Fibroblast of lung (primary cell): ENCODE data around the gene IL36B. TPM values are rescaled to one million over a fixed set of nuclear protein-coding genes. Genes with fewer than 3 reads are reported as not detected.

Experiments
- DNase-seq, 2 donors: peaks; one replicate each; pipeline versions ENCODE4 v3.0.0 to v3.0.0-alpha.2; 2010; ENCODE audit warnings: low read depth in 2 of 2
- H2AFZ ChIP-seq: 2 replicates; pipeline ENCODE4 v1.5.1; 2012; ENCODE audit warnings: low read length, control low read depth, inconsistent platforms
- H3K27ac ChIP-seq: 2 replicates; pipeline ENCODE4 v1.5.1; 2011; ENCODE audit warnings: low read length, control low read depth; ENCODE audit not compliant: insufficient read depth
- H3K27me3 ChIP-seq: 2 replicates; pipeline ENCODE4 v1.5.1; 2011; ENCODE audit warnings: mild to moderate bottlenecking, low read length; ENCODE audit not compliant: control insufficient read depth, insufficient read depth
- H3K36me3 ChIP-seq: 2 replicates; pipeline ENCODE4 v1.5.1; 2011; ENCODE audit warnings: low read length; ENCODE audit not compliant: control insufficient read depth, insufficient read depth
- H3K4me1 ChIP-seq: 2 replicates; pipeline ENCODE4 v1.5.1; 2011; ENCODE audit warnings: low read length; ENCODE audit not compliant: control insufficient read depth, insufficient read depth; ENCODE audit errors: extremely low read depth
- H3K4me2 ChIP-seq: 2 replicates; pipeline ENCODE4 v1.5.1; 2011; ENCODE audit warnings: low read length, control low read depth; ENCODE audit not compliant: insufficient read depth; ENCODE audit errors: extremely low read depth
- H3K4me3 ChIP-seq, 4 experiments: fragments of 200-600 bp in 1 of 4; sonication (generic) in 1 of 4; replicated peaks in 1 of 4; 2 replicates each; pipeline ENCODE4 v1.5.1; 2011 to 2016; ENCODE audit warnings: low read length in 4 of 4, low read depth in 3 of 4, mild to moderate bottlenecking in 3 of 4, control low read depth in 2 of 4, inconsistent platforms in 1 of 4, mixed read lengths in 1 of 4; ENCODE audit not compliant: insufficient read depth in 1 of 4; ENCODE audit errors: control extremely low read depth in 1 of 4
- H3K79me2 ChIP-seq: 2 replicates; pipeline ENCODE4 v1.5.1; 2012; ENCODE audit warnings: mild to moderate bottlenecking, low read length, inconsistent platforms; ENCODE audit not compliant: control insufficient read depth, insufficient read depth
- H3K9ac ChIP-seq: 2 replicates; pipeline ENCODE4 v1.5.1; 2011; ENCODE audit warnings: mild to moderate bottlenecking, low read length, control low read depth; ENCODE audit not compliant: insufficient read depth
- H3K9me3 ChIP-seq: 2 replicates; pipeline ENCODE4 v1.5.1; 2012; ENCODE audit warnings: low read depth, low read length; ENCODE audit not compliant: control insufficient read depth, insufficient read depth
- H4K20me1 ChIP-seq: 2 replicates; pipeline ENCODE4 v1.5.1; 2011; ENCODE audit warnings: low read length; ENCODE audit not compliant: control insufficient read depth, insufficient read depth; ENCODE audit errors: extremely low read depth
- EZH2 ChIP-seq: IDR thresholded peaks from 2 replicates; pipeline ENCODE4 v1.5.1; 2012; ENCODE audit warnings: low read length, control low read depth, mild to moderate bottlenecking; ENCODE audit errors: missing control alignments
- polyA plus RNA-seq, 2 donors: library from polyadenylated mRNA; depleted of rRNA in 1 of 2; stranded (reverse) in 1 of 2; unstranded in 1 of 2; fragments of >200 nt; gene quantifications; 2 replicates each; pipeline ENCODE4 v1.2.1, GENCODE V29; 2011 to 2012; ENCODE audit warnings: missing spikeins in 1 of 2
- total RNA-seq: library from RNA; depleted of rRNA; stranded (reverse); fragments of >200 nt; gene quantifications from 2 replicates; pipeline ENCODE4 v1.2.1, GENCODE V29; 2014
- TF ChIP-seq, protein P1 (sequence below), 2 donors: IDR thresholded peaks in 1 of 2; conservative IDR thresholded peaks in 1 of 2; 1 replicate in 1 of 2; 2 replicates in 1 of 2; pipeline ENCODE4 v1.5.1; 2011 to 2012; ENCODE audit warnings: low read length in 2 of 2, control low read depth in 1 of 2, inconsistent platforms in 1 of 2, low read depth in 1 of 2, mild to moderate bottlenecking in 1 of 2

The IL36B gene
- total and polyA plus RNA-seq, 2 donors (not counting 1 experiment from before 2014, with no cell fraction given) = not detected

DNA sequence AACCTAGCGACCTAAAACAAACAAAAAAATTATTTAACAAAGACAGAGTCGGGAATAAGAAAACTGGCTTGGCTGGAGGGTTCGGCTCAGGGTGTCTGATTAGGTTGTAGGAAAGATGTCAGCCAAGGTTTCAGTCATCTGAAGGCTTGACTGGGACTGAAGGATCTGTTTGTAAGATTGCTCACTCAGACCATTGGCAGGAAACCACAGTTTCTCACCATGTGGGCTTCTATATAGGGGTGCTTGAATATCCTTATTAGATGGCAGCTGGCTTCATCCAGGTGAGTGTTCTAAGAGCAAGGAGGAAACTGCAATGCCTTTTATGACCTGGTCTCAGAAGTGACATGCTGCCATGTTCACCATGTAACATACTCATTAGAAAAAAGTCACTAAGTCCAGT, 999 bp upstream of the IL36B start:
- no peaks in the 10 kb centered on the region for H3K36me3 ChIP-seq
- H3K9me3 ChIP-seq = no peaks in the 10 kb centered on the region
- H3K9ac ChIP-seq = no peak overlapping the region
- no peaks in the 10 kb centered on the region for H3K79me2 ChIP-seq
- no peaks in the 10 kb centered on the region for H4K20me1 ChIP-seq
- no peak overlapping the region for H3K4me2 ChIP-seq
- DNase-seq = no peak
- no peaks in the 10 kb centered on the region for H3K27me3 ChIP-seq
- H3K27ac ChIP-seq = no peak overlapping the region
- H3K4me1 ChIP-seq = no peaks in the 10 kb centered on the region
- no peak overlapping the region for H2AFZ ChIP-seq
- TF ChIP-seq, protein P1, sequence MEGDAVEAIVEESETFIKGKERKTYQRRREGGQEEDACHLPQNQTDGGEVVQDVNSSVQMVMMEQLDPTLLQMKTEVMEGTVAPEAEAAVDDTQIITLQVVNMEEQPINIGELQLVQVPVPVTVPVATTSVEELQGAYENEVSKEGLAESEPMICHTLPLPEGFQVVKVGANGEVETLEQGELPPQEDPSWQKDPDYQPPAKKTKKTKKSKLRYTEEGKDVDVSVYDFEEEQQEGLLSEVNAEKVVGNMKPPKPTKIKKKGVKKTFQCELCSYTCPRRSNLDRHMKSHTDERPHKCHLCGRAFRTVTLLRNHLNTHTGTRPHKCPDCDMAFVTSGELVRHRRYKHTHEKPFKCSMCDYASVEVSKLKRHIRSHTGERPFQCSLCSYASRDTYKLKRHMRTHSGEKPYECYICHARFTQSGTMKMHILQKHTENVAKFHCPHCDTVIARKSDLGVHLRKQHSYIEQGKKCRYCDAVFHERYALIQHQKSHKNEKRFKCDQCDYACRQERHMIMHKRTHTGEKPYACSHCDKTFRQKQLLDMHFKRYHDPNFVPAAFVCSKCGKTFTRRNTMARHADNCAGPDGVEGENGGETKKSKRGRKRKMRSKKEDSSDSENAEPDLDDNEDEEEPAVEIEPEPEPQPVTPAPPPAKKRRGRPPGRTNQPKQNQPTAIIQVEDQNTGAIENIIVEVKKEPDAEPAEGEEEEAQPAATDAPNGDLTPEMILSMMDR (conservative IDR thresholded peaks at IDR 0.05 in 1 of 2, IDR thresholded peaks at IDR 0.05 in 1 of 2; ENCODE audit: low read depth in 1 of 2, low read length in 2 of 2) = no peak
- no peak for TF ChIP-seq EZH2
- H3K4me3 ChIP-seq = no peak overlapping the region

DNA sequence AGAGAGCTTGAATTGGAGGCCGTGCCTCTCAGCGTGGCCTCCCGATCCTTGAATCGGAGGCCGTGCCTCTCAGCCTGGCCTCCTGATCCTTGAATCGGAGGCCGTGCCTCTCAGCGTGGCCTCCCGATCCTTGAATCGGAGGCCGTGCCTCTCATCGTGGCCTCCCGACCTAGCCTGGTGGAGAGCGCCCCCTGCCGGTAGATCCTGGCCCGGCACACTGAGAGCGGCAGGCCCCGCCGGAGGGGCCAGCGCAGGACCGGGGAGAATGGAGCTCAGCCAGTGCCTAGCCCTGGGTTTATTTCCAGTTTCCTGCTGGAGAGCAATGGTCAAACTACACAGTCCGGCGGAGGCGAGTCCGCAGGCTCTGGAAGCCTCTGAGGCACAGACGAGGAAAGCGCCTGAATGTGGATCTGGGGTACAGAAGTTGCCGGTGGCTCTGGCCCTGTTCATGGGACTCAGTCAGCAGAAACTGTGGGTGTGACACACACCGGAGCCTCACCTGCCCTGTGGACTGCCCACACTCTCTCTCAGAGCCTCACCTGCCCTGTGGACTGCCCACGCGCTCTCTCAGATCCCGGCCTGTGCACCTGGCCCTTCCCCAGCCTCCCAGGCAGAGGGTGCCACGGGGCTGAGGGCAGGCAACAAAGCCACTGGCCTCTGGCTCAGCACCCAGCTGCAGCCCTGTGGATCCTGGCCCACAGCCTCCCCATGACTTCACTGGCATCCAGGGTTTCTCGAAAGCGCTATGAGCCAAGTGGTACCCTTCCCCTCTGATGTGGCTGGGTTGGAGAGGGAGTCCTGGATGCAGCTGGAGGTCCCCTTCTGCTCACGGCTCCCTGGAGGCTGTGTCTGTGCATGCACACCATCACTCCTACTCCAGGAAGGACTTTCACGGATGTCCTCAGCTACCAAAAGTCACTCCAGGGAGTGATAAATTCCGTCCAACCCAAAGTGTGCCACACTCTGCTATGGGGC, 1.5 kb downstream of the IL36B start:
- Histone ChIP-seq H4K20me1 (no peaks in the 10 kb centered on the region), H3K79me2 (no peaks in the 10 kb centered on the region), H3K9me3 (no peaks in the 10 kb centered on the region), H3K4me2 (no peak overlapping the region), H3K36me3 (no peaks in the 10 kb centered on the region), H3K9ac (no peak overlapping the region), H3K4me1 (no peaks in the 10 kb centered on the region), H3K4me3 (no peak overlapping the region), H2AFZ (no peak overlapping the region), H3K27ac (no peak overlapping the region), H3K27me3 (no peaks in the 10 kb centered on the region)
- DNase-seq = no peak
- TF ChIP-seq, protein P1 (conservative IDR thresholded peaks at IDR 0.05 in 1 of 2, IDR thresholded peaks at IDR 0.05 in 1 of 2; ENCODE audit: low read depth in 1 of 2, low read length in 2 of 2) = no peak
- TF ChIP-seq EZH2 = no peak

DNA sequence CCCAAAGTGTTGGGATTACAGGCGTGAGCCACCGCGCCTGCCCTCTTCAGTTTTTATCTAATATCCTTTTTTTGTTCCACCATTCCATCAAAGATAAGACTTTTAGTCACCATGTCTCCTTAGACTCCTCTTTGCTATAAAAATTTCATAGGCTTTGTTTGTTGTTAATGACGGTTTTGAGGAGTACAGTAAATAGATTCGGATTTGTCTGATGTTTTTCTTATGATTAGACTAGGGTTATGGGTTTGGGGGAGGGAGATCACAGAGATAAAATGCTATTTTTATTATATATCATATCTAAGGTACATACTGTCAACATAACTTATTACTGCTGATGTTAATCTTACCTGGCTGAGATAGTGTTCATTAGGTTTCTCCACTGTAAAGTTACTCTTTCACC, 6.2 kb downstream of the IL36B start:
- Histone ChIP-seq H2AFZ (no peak overlapping the region), H3K27ac (no peak overlapping the region), H3K36me3 (no peaks in the 10 kb centered on the region), H3K79me2 (no peaks in the 10 kb centered on the region), H3K27me3 (no peaks in the 10 kb centered on the region), H3K4me3 (no peak overlapping the region), H3K9ac (no peak overlapping the region), H4K20me1 (no peaks in the 10 kb centered on the region), H3K4me2 (no peak overlapping the region), H3K4me1 (no peaks in the 10 kb centered on the region), H3K9me3 (no peaks in the 10 kb centered on the region)
- TF ChIP-seq EZH2 = no peak
- DNase-seq = no peak
